GM18870 (cell line): ENCODE measurements around the gene DCTN5.
A peak's percentile ranks its signal among the peaks of the same experiment; 100 is the strongest.

Experiments used
- ATAC-seq: cut with Tn5 transposase; IDR thresholded peaks from one replicate; pipeline ENCODE4 v1.9.1; 2021; ENCODE audit warnings: moderate library complexity; ENCODE audit not compliant: unreplicated experiment

DCTN5 gene

GRCh38 chr16:23651943-23652468 is 10.7 kb downstream of the DCTN5 start:
- ATAC-seq = peak; percentile 55

- ATAC-seq = no peak
Measured at GRCh38 chr16:23663918-23664317, 22.7 kb downstream of the DCTN5 start.

GRCh38 chr16:23666571-23667354 is 25.5 kb downstream of the DCTN5 start:
- ATAC-seq = no peak

- ATAC-seq = no peak
Measured at GRCh38 chr16:23667355-23667659, 26.0 kb downstream of the DCTN5 start.

GRCh38 chr16:23668225-23668624 is 27.0 kb downstream of the DCTN5 start:
- no peak for ATAC-seq

- ATAC-seq = no peak
Measured at GRCh38 chr16:23668873-23669272, 27.6 kb downstream of the DCTN5 start.

- ATAC-seq = peak; percentile 92
Measured at GRCh38 chr16:23670137-23670776, 29.0 kb downstream of the DCTN5 start.

- ATAC-seq = no peak
Measured at GRCh38 chr16:23673971-23674614, 32.8 kb downstream of the DCTN5 start.

- ATAC-seq = no peak
Measured at GRCh38 chr16:23676924-23677480, 35.7 kb downstream of the DCTN5 start.

- peak; percentile 81 for ATAC-seq
Measured at GRCh38 chr16:23678430-23679273, 37.4 kb downstream of the DCTN5 start, which contains the start of gene PLK1. PLK1 (plus strand) TSS chr16:23678889; CDS start chr16:23678933, 44 bp downstream.

GRCh38 chr16:23679274-23679985 is 38.2 kb downstream of the DCTN5 start:
- ATAC-seq = no peak

- no peak for ATAC-seq
Measured at GRCh38 chr16:23679986-23680336, 38.7 kb downstream of the DCTN5 start.

GRCh38 chr16:23682181-23682580 is 40.9 kb downstream of the DCTN5 start:
- ATAC-seq = no peak

GRCh38 chr16:23683487-23683886 is 42.2 kb downstream of the DCTN5 start:
- no peak for ATAC-seq

GRCh38 chr16:23687034-23687808 is 46.0 kb downstream of the DCTN5 start:
- ATAC-seq = no peak

- no peak for ATAC-seq
Measured at GRCh38 chr16:23689442-23690187, 48.3 kb downstream of the DCTN5 start.

- ATAC-seq = no peak
Measured at GRCh38 chr16:23690771-23691482, 49.7 kb downstream of the DCTN5 start.
